Gastroesophageal sphincter (tissue), 4 donors: ENCODE data around the gene MYT1. TPM values are rescaled to one million over a fixed set of nuclear protein-coding genes. Genes with fewer than 3 reads are reported as not detected.
"Not testable (repeated sequence)": the region's sequence is repeated elsewhere in the genome, so short reads cannot be mapped to it uniquely, and the experiment has no call there.

Source experiments
- ATAC-seq: fragments of 150-250 bp; one replicate; pipeline ENCODE4 v1.9.1; 2016; ENCODE audit warnings: mild to moderate bottlenecking, moderate library complexity
- H3K27ac ChIP-seq, 4 donors: fragments of 200-600 bp; sonication (generic) in 3 of 4; 1 replicate in 3 of 4; 2 replicates in 1 of 4; pipeline ENCODE4 v1.5.1; 2016 to 2019
- H3K27me3 ChIP-seq: fragments of 200-600 bp; sonication (generic); one replicate; pipeline ENCODE4 v1.5.1; 2019
- H3K36me3 ChIP-seq, 2 donors: fragments of 200-600 bp; sonication (generic); one replicate each; pipeline ENCODE4 v1.5.1; 2019; ENCODE audit warnings: control low read depth in 1 of 2
- H3K4me1 ChIP-seq, 3 donors: fragments of 200-600 bp; sonication (generic); 1 replicate in 2 of 3; 2 replicates in 1 of 3; pipeline ENCODE4 v1.5.1; 2016 to 2019; ENCODE audit warnings: control low read depth in 2 of 3
- H3K4me3 ChIP-seq, 2 donors: fragments of 200-600 bp; sonication (generic); one replicate each; pipeline ENCODE4 v1.5.1; 2019; ENCODE audit warnings: mild to moderate bottlenecking in 1 of 2, moderate library complexity in 1 of 2
- H3K9me3 ChIP-seq, 3 donors: fragments of 200-600 bp; sonication (generic); one replicate each; pipeline ENCODE4 v1.5.1; 2017 to 2019; ENCODE audit warnings: control low read depth in 2 of 3
- EP300 ChIP-seq: sonication (generic); formaldehyde crosslinking; IDR thresholded peaks from one replicate; pipeline ENCODE4 v1.6.1; 2017; ENCODE audit warnings: antibody characterized with exemption, mild to moderate bottlenecking
- POLR2A ChIP-seq, 2 donors: fragments of 450-650 bp; IDR thresholded peaks; one replicate each; pipeline ENCODE4 v1.6.1; 2017; ENCODE audit warnings: antibody characterized with exemption in 2 of 2, mild to moderate bottlenecking in 2 of 2, moderate library complexity in 1 of 2
- POLR2AphosphoS5 ChIP-seq: sonication (generic); formaldehyde crosslinking; IDR thresholded peaks from one replicate; pipeline ENCODE4 v1.6.1; 2017; ENCODE audit warnings: antibody characterized with exemption
- WGBS, 2 donors: methylation state at CpG; one replicate each; pipeline ENCODE4 v1.1.5; 2018; ENCODE audit warnings: low coverage in 1 of 2; 5-methylcytosine and 5-hydroxymethylcytosine counted together
- total RNA-seq, 4 donors: library from RNA; depleted of rRNA; stranded (reverse); fragments of >200 nt; gene quantifications; one replicate each; pipeline ENCODE4 v1.1.0, GENCODE V29; 2016
- TF ChIP-seq, protein P1 (sequence below), 4 experiments: fragments of 200-600 bp in 2 of 4; fragments of 450-650 bp in 2 of 4; sonication (generic) in 1 of 4; IDR thresholded peaks; one replicate each; pipeline ENCODE4 v1.5.1; 2017 to 2019; ENCODE audit warnings: antibody characterized with exemption in 4 of 4, mild to moderate bottlenecking in 2 of 4, moderate library complexity in 2 of 4

The MYT1 gene
- total RNA-seq, 4 donors from 2014 or later = 0.04 to 0.27 TPM; not detected in 2

DNA sequence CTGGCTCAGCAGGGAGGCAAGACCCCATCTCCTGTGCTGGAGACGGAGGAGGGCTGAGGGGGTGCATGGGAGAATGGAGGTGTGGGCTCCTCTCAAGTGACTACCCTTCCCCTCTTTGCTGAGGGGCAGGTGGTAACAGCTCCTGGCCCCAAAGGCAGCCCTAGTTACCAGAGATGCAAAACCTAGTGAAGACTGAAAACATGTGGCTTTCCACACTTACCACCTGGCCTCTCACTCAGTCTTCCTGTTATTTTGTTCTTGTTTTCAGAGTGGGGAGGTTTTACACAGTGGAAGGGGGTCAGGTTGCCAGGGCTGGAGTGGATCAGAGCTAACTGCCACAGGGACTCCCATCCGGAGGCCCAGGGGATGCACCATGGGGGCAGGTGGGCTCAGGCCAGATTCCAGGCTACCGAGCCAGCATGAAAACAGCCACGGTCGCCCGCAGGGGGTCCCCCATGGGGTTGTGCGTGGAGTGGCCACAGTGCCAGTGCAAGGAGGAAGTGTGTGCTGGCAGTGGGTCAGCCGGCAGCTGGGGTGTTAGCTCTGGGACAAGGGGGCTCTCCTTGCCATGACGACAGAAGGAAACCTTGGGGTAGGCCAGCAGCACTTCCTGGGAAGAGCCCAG is 21.1 kb downstream of the MYT1 start:
- Histone ChIP-seq H3K4me3 (no peak overlapping the region), H3K27me3 (peaks cover 50% of the 10 kb centered on the region), H3K9me3 (no peaks in the 10 kb centered on the region), H3K27ac (no peak overlapping the region), H3K36me3 (no peaks in the 10 kb centered on the region), H3K4me1 (no peaks in the 10 kb centered on the region)
- WGBS, 2 donors = 50 to 90% methylated on average over 1 to 6 of the region's 9 CpGs
- ATAC-seq = no peak
- TF ChIP-seq EP300 (no peak), POLR2A (IDR thresholded peaks at IDR 0.05) (no peak), POLR2AphosphoS5 (no peak)
- TF ChIP-seq, protein P1, sequence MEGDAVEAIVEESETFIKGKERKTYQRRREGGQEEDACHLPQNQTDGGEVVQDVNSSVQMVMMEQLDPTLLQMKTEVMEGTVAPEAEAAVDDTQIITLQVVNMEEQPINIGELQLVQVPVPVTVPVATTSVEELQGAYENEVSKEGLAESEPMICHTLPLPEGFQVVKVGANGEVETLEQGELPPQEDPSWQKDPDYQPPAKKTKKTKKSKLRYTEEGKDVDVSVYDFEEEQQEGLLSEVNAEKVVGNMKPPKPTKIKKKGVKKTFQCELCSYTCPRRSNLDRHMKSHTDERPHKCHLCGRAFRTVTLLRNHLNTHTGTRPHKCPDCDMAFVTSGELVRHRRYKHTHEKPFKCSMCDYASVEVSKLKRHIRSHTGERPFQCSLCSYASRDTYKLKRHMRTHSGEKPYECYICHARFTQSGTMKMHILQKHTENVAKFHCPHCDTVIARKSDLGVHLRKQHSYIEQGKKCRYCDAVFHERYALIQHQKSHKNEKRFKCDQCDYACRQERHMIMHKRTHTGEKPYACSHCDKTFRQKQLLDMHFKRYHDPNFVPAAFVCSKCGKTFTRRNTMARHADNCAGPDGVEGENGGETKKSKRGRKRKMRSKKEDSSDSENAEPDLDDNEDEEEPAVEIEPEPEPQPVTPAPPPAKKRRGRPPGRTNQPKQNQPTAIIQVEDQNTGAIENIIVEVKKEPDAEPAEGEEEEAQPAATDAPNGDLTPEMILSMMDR (IDR thresholded peaks at IDR 0.05) = no peak

DNA sequence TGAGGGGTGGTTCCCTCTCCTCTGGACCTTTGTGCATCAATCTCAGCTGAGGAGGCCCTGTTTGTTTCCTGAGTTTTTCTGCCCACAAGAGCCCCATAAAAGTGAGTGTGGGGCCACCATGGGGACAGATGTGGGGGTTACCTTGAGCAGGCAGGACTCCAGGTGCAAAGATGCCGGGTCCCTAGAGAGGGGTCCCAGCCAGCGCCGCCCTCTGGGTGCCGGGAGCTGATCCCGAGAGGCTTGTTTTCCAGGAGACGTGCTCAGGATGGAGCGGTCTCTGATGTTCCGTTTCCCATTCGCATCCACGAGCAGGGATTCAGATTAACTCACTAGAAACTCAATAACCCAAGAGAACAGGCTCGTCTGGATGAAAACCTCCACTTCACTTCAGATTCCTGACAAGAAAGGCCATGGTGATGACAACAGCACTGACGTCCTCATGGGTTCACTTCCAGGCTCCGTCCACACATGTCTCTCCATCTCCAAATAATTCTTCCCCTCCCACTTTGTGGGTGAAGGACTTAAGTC is 21.9 kb downstream of the MYT1 start:
- Histone ChIP-seq H3K4me3 (no peak overlapping the region), H3K4me1 (no peaks in the 10 kb centered on the region), H3K27me3 (peaks cover 56% of the 10 kb centered on the region), H3K27ac (no peak overlapping the region), H3K36me3 (no peaks in the 10 kb centered on the region), H3K9me3 (no peaks in the 10 kb centered on the region)
- ATAC-seq = no peak
- WGBS, 2 donors = 77% methylated on average over 3 of the region's 13 CpGs; no CpG with 5 or more reads in 1 of the 2 donors
- TF ChIP-seq, protein P1 (IDR thresholded peaks at IDR 0.05) = no peak
- no peak for TF ChIP-seq POLR2A (IDR thresholded peaks at IDR 0.05)
- TF ChIP-seq POLR2AphosphoS5 = no peak
- no peak for TF ChIP-seq EP300

DNA sequence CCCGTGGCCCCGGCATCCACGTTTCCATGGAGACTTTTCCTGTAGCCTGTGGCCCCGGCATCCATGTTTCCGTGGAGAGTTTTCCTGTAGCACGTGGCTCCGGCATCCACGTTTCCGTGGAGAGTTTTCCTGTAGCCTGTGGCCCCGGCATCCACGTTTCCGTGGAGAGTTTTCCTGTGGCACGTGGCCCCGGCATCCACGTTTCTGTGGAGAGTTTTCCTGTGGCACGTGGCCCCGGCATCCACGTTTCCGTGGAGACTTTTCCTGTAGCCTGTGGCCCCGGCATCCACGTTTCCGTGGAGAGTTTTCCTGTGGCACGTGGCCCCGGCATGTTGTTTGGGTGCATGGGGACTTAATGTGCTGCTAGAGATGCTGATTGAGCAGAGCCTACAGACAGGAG is 23.0 kb downstream of the MYT1 start:
- H3K4me3 ChIP-seq, H3K9me3 ChIP-seq, H3K4me1 ChIP-seq, H3K27ac ChIP-seq, H3K36me3 ChIP-seq, ATAC-seq: not testable (repeated sequence)
- H3K27me3 ChIP-seq = peaks cover 60% of the 10 kb centered on the region
- WGBS, 2 donors = 89 to 97% methylated on average over 12 to 21 of the region's 24 CpGs

DNA sequence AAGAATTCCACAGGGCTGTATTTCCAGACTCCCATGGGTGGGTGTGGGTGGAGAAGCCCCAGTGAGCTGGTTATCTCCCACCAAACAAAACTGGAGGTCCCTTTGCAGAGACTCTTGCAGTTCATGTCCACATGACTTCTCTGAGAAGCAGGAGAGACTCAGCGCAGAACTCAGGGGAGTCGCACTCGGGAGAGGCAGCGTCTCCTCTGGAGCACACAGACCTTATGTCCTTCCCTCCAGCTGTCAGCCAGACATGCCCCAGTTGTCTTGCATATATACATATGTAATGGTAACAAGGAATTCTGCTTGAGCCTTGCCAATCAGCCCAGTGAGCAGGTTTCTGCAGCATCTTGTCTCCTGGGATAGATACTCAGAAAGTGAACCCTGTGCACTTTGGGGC is 23.8 kb downstream of the MYT1 start:
- H3K4me1 ChIP-seq = no peaks in the 10 kb centered on the region
- no peaks in the 10 kb centered on the region for H3K9me3 ChIP-seq
- H3K27me3 ChIP-seq = peaks cover 62% of the 10 kb centered on the region
- TF ChIP-seq EP300 (no peak), POLR2A (IDR thresholded peaks at IDR 0.05) (no peak), POLR2AphosphoS5 (no peak)
- TF ChIP-seq, protein P1 (IDR thresholded peaks at IDR 0.05) = no peak
- H3K4me3 ChIP-seq = no peak overlapping the region
- H3K36me3 ChIP-seq = no peaks in the 10 kb centered on the region
- H3K27ac ChIP-seq = no peak overlapping the region
- no peak for ATAC-seq
- 53% methylated on average over 4 of the region's 4 CpGs; no CpG with 5 or more reads in 1 of the 2 donors for WGBS, 2 donors

DNA sequence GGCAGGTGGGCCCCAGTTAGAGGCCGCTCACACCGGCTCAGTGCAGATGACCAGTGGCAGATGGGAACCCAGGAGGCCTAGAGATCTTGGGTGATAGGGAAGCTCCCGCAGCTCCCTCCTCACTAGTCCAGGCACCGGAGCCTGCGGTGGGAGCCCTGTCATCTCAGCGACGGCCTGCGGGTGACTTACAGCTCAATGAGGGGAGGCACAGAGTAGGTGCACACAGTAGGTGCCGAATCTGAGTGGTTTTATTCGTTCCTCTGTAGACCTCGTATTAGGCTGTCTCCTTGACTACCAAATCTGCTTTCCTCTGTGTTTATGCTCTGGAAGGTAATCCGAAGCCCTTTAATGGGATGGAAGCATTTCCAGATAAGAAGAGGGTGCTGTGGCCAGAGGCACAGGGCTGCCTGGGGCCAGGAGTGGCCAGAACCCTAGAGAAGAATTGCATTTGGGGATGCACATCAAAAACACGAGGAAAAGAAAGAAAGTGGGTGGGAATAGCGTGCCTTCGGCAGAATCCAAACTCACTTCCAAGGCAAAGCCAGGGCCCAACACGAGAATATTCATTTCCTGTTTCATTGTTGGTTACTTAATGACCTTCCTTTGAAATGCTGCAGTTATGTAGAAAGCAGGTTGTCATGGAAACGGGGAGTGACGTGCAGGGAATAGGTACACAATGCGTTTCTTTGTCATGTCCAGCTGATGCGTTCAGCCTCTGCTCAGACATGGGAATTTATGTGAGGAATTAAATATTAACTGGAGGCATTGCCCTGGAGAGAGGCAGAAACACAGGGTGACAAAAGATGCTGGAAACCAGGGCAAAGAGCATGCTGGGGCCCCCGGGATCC is 24.7 kb downstream of the MYT1 start:
- Histone ChIP-seq H3K27ac (no peak overlapping the region), H3K36me3 (no peaks in the 10 kb centered on the region), H3K27me3 (peaks cover 62% of the 10 kb centered on the region), H3K9me3 (no peaks in the 10 kb centered on the region), H3K4me1 (no peaks in the 10 kb centered on the region), H3K4me3 (no peak overlapping the region)
- ATAC-seq = no peak
- no peak for TF ChIP-seq EP300
- WGBS, 2 donors = 35 to 43% methylated on average over 4 to 17 of the region's 21 CpGs
